Measurements from ENCODE around the gene E2F4.

The E2F4 gene

DNA sequence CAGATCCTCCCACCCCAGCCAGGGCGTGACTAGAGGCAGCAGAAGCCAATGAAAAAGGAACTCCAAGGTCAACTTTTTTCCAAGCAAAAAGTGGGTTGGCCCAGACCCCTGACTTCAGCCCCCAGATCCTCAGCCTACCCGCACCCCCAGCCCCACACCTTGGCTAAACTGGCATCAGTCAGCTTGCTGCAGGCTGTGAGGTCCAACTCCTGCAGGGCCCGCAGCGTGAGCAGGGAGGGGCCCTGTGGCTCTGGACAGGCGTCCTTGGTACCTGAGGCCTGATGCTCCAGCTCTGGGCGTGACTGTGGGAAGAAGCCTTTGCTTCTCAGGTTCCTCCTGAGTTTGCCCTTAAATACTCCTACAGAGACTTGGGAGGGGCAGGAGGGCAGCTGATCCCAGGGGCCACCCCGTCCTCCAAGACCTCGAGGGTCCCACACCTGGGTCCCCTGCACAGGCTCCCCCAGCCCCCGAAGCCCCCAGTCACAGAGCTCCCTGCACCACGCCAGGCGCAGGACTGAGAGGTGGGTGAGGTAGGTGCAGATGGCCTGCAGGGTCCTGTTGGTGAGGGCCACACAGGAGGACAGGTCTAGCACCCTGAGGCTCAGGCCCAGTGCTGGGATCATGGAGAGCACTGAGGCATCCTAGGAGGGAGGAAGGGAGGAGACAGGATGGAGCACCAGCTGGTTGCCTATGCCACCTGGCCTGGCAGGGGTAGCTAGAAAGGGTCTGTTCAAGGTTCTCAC, 16.4 kb downstream of the E2F4 start:
- DNase-seq (ENCODE audit: low read depth in 3 of 3): no peak

DNA sequence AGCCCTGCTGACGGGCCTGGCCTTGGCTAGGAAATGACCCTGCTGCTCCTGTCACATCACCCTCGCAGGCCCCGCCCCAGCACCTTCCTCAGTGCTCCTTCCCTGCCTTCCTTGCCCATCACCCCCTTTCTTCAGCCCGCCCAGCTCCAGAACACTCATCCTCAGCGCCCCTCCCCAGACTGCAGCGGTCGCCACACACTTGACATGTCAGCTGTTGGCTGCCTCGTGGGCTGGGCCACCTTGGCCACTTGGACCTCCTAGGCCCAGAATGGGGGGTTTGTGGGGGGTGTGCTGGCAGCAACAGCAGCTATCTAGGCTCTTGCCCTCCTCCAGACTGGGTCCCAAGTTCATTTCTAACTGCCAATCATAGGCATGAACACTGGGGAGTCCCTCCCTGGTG, 17.6 kb downstream of the E2F4 start:
- no peak for DNase-seq (ENCODE audit: low read depth in 3 of 3)

DNA sequence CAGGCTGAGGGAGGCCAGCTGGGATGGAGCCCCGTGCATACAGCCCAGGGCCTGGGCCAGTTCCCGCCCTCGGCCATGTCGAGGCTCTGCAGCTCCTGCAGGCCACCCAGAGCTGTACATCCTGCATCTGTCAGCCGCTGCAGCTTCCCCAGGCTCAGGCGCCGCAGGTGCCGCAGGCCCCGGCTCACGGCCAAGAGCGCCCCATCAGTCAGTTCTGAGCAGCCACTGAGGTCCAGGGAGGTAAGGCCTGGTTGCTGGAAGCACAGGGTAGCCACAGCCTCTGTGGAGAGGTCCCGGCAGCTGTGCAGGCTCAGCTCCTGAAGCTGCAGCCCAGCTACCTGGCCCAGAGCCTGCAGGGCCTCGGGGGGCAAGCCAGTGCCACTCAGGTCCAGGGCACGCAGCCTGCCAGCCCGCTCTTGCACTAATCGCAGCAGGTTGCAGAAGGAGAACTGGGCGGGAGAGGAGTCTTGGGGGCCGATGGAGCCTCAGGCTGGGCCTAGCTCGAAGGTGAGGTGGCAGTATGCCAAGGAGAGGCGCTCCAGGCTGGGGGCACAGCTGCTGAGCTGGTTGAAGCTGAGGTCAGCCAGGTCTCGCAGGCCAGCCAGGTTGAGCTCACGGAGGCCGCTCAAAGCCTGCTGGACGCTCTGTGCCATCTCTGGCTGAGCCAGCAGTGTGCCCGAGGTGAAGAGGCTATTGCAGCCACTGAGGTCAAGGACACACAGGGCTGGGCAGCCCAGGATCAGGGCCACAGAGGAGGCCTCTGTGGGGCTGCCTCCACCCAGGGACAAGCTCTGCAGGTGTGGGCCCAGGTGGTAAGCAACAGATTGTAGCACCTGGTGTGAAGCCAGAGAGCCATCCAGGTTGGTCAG, 18.3 kb downstream of the E2F4 start:
- no peak for DNase-seq (ENCODE audit: low read depth in 3 of 3)

DNA sequence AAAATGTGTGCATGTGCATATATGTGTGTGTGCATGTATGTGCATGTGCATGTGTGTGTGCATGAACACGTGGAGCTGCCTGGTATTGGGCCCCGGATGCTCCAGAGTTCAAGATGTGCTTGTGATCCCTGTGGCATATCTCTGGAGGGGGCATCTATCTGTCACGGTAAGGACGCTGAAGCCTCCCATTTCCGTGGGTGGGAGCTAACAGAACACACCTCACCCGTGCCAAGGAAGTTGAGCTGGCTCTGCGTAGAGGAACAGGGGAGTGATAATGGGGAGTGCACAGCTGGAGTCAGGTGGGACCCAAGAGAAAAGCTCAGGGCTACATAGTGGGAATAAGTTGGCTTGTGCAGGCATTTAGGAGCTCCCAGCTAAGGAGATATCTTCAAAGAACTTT, 19.7 kb downstream of the E2F4 start:
- DNase-seq (ENCODE audit: low read depth in 3 of 3): no peak

DNA sequence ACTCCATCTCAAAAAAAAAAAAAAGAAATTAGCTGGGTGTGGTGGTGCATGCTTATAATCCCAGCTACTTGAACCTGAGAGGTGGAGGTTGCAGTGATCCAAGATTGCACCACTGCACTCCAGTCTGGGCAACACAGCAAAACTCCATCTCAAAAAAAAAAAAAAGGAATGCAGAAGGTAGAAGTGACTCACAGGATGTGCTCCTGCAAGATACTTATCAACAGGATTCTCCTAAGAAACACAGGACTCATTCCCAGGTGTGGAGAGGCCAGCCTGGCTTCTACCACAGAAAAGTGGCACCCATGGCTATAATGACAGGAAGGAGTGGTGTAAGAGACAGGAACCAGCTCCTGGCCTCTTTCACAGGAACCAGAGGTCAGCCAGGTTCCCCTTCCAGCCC, 20.8 kb downstream of the E2F4 start:
- no peak for DNase-seq (ENCODE audit: low read depth in 3 of 3)

DNA sequence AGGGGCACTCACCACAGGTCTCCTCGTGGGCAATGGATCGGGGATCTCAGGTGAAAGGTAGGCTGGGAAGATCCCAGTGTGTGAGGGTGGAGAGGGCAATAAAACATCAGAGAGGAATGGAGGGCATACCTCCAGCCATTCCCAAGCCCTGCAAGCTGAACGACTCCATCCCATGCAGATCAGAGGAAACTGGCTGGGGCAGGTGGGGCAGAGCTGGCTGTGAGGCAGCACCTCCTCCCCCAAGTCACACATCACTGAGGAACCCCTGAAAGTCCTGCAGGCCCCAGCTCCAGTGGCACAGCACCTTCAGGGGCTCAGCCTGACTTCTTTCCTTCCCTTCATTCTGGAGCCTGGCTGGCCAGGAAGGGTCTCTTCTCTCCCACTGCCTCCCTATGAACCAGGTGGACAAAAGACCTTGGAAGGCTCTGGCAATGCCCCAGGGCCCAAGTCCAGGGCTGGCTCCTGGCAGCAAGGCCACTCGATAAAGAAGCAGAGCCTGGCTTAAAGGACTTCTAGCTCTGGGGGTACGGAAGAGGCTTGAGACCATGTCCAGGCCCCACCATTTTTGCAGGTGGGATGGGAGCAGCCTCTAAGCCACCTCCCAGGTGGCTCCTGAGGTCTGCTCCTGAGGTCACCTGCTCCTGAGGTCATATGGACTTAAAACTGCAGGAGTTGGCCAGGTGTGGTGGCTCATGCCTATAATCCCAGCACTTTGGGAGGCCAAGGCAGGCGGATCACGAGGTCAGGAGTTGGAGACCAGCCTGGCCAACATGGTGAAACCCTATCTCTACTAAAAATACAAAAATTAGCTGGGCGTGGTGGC, 21.5 kb downstream of the E2F4 start:
- DNase-seq (ENCODE audit: low read depth in 3 of 3): no peak

DNA sequence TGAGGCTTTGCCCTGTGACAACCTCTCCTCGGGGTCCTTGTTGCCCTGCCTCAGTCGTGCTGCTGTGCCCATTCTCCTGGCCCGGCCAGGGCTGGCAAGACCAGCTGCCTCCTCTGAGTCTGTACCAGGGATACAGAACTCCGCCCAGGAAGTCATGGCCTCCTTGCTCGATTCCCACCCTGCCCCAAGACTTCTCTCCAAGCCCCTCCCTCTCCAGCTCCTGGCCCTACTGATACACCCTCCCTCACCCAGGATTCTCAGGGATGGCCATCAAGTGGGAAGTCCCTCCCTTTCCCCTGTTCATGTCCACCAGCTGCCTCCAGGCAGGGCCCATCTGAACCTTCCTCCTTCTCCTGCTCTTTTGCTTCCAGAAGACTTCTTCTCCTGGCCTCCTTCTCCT, 23.8 kb downstream of the E2F4 start:
- no peak for DNase-seq (ENCODE audit: low read depth in 3 of 3)

DNA sequence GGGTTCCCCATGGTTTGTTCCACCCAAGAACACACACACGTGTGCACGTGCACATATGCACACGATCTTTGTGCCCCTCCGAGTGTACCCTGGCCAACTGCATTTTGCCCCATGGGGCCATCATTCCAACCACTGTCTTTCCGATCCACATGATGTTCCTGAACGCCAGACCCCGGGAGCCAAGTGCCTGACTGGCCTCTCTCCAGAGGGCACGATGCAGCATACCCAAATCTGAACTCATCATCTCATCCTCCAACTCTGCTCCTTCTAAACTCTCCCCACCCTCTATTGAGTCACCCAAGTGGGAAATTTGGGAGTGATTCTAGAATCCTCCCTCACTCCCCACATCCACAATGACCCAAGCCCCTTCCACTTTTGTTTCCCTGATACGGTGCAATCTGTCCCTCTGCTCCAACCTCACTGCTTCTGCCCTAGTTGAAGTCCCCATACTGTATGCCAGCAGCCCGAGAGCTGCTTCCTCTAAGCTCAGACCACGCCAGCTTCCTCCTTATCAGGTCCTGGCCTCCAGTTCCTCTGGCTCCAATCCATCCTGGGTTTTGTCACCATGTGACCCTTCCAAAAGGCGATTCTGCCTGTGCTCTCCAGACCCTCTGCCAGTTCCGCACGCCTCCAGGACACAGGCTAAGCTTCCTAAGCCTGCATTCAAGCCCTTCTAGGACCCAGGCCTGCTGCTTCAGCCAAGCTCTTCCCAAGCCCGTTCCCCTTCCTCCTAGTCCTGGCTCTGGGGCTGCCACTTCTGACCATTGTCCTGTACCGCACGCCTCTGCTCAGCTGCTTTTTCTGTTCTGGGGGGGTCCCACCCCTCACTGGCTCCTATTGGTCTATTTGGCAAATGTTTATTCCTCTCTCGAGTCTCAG, 24.9 kb downstream of the E2F4 start:
- no peak for DNase-seq (ENCODE audit: low read depth in 3 of 3)

DNA sequence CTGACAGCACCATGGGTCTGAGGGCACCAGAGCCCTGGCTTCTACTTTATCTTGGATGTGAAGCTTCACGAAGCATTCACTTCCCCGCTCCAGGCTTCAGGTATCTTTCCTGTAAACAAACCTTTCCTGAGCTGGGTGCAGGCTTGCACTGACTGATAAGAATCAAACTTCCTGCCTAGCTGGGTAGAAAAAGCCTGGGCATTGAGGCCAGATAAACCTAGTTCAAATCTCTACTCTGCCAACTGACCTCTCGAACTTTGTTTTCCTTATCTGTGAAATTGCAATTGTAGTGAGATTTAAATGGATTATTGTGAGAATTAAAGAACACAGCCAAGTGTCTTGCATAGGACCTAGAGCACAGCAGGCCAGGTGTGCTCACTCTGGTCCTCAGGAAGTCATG, 32.0 kb downstream of the E2F4 start:
- DNase-seq (ENCODE audit: low read depth in 3 of 3): no peak

DNA sequence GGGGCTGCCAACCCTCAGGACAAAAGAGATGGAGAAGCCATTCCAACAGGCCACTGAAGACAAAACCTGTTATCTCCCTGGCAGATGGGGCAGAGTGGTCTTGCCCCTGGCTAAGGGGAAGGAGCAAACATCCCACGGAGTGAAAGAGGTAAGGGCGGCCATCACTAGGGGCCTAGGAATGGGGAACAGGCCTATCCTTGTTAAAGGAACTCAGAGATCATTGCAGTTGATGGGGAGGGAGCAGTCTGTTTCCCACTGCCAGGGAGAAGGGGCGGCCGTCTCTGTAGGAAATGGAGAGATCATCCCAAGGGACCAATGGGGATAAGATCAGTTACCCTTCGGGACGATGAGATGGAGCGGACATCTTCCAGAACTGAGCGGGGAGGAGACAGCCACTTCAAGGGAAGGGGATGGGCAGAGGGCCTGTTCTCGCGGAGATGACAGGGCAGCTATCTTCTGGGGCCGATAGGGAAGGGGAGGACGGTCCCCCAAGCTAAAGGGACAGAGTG, 34.4 kb downstream of the E2F4 start:
- DNase-seq (ENCODE audit: low read depth in 3 of 3): no peak

DNA sequence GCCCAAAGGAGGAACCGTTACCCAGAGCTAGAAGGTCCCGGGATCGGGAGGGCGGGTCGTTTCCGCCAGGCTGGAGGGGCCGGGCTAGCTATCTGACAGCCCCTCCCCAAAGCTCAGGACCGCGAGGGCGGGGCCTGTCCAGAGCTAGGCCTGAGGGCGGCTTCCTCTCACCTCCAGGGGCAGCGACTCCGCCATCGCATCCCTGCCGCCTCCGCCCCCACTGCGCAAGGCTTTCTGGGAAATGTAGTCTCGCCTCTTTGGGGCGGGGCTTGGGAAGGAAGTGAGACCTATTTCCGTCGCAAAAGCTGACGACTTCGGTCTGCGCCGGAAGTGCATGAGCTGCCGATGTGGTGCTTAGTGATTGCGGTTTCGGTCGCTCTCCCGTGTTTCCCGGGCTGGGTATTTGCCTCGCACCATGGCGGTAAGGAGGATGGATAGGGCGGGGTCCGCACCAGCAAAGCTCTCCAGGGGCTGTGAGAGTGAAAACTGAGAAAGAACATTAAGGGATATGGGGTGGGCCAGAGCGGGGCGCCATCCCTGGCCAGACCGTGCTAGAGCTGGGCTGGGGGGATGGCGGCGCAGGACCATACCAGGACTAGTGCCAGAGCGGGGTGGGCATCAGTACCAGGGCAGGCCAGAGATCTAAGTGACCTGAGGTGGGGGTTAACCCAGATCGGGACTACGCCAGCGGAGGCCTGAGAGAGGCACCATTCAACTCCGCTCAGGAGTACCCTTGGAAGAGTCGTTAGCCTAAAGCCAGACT, 35.0 kb downstream of the E2F4 start, which contains the start of gene TMEM208:
TSS of gene TMEM208 (plus strand) at position 327 of the 763 bp plus-strand sequence. CDS start at position 416, 89 bp downstream.
- DNase-seq (ENCODE audit: low read depth in 3 of 3): peak; percentile 93 to 97 (median 96)

DNA sequence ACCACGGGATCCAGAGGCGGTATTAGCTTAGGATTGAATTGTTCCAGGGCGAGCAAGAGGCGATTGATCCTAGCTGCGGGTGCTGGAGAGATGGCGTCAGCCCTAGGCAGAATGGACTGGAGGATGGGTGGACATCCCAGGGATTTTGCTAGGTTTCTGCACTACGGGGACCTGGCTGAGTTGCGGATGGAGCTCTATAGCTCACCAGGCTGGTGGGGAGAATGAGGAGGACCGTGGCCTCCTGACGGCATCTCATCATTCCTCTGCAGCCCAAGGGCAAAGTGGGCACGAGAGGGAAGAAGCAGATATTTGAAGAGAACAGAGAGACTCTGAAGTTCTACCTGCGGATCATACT, 35.6 kb downstream of the E2F4 start:
- DNase-seq (ENCODE audit: low read depth in 3 of 3): no peak

DNA sequence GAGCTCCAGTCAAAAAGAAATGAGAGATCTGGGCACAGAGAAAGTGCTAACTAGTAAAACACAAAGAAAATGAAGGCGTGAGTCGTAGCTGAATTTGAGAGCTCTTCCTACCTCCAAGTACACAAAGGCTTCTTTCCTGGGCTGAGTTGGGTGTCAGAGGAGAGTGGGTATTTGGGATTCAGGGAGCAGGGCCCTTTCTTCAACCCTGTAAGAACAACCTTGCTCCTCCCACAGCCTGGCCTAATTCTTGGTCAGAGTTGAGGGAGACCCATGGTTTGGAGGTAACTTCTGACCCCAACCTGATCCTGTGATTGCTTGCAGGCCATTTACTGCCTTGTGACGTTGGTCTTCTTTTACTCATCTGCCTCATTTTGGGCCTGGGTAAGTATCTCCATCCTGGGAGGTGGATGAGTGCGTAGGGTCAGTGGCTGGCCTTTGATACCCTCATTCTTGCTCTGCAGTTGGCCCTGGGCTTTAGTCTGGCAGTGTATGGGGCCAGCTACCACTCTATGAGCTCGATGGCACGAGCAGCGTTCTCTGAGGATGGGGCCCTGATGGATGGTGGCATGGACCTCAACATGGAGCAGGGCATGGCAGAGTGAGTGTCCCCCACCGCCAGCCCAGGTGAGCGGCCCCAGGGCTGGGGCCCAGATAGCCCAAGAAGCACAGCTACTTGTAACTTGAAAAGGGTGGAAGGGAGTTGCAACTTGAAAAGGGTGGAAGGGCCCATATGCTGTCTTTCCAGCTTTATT, 36.3 kb downstream of the E2F4 start:
- DNase-seq (ENCODE audit: low read depth in 3 of 3): no peak

DNA sequence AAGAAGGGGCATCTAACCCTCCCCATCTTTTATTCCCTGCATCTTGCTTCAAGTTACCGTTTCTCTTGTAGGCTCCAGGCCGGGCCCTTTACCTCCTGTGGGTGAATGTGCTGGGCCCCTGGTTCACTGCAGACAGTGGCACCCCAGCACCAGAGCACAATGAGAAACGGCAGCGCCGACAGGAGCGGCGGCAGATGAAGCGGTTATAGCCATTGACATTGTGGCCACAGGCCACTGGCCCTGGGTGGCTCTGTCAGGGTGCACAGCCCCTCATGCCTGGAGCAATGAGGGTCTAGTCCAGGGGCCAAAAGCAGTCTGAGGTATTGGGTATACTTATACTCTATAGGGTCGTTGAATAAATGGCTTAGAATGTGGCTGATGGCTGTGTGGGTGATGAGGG, 37.0 kb downstream of the E2F4 start:
- no peak for DNase-seq (ENCODE audit: low read depth in 3 of 3)

DNA sequence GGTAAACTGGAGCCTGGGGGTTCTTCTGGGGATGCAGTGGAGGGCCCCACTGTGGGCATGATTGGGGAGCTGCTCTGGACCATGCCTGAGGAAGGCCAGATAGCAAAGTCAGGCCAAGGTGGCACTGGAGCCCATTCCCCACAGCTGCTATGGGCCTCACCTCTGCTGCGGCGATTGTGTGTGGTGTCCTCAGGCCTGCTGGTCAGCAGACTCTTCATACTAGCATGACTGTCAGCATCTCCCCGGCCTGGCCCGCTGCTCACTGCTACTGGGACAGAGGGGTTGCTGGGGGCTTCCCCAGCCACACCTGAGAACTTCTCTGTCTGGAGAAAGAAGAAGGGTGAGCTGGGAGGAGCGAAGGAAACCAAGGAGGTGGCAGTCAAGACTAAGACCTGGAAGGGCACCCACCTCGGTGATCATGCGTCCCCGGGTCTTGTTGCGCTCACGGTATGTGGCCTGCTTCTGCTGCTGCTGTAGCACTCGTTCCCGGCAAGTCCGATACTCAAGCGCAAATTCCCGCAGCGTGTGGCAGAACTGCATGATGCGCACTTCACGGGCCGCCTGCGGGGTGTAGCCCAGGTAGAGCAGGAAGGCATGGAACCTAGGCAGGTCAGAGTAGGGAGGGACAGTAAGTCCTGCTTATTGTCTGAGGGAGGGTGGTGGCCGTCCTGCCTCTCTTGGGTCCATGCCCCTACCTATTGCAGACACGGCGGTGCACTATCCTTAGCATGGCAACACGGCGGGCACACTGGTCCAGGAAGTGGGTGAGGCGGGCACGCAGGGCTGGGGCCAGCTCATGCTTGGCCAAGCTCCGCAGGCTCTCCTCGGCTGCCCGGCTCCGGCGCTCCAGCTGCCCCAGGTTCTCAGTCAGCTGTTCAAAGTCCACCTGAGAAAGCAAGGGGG, 38.2 kb downstream of the E2F4 start:
- DNase-seq (ENCODE audit: low read depth in 3 of 3): no peak

DNA sequence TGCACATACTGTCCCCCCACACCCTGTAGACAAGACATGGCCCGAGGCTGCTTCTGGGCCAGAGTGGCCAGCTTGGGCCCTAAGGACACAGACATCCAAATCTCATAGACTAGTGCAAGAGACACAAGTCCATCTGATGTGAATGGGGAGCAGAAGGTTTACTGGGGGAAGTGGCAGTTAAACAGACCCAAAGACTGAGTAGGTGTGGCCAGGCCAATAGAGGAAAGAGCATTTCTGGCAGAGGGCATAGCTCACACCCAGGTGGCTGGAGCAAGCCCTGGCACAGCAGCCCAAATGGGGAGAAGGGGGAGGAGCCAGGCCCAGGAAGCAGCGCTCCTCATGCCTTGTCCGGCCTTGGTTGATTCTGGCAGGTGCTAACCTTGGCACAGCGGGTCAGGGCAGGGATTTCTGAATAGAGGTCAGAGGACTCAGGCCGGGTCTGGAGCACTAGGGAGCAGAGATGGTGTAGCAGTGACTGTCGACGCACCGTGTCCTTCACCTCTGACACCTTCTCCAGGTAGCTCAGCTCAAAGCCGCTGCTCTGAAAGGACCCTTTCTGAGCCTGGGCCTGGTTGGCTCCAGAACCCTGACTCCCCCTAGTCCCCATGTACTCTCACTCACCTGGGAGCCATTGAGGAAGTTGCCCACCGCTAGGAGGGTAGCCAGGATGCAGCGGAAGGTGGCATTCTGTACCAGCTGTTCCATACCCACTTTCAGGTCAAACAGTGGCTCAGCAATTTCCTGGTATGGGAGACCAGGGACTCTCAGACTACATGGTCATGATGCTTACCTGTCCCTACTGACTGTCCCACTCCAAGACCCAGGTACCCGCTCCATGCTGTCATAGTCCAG, 39.1 kb downstream of the E2F4 start:
- DNase-seq (ENCODE audit: low read depth in 3 of 3): no peak

DNA sequence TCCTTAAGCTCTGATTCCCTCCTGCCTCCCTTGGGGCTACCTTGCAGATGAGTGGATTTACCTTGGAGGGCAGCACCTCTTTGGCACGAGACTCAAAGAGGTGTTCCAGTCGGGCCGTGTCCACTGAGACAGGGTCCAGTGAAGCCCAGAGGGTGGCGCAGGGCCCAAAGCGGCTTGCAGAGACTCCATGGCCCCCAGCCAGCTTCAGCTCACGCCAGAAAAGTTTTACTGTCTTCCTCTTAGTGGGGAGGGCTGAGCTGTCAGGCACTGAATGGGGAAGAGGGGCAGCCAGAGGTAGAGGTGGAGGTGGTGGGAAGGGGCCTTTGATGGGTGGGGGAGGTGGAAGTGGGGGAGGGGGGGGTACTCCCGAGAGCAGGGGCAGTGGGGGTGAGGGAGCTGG, 41.6 kb downstream of the E2F4 start:
- DNase-seq (ENCODE audit: low read depth in 3 of 3): no peak

DNA sequence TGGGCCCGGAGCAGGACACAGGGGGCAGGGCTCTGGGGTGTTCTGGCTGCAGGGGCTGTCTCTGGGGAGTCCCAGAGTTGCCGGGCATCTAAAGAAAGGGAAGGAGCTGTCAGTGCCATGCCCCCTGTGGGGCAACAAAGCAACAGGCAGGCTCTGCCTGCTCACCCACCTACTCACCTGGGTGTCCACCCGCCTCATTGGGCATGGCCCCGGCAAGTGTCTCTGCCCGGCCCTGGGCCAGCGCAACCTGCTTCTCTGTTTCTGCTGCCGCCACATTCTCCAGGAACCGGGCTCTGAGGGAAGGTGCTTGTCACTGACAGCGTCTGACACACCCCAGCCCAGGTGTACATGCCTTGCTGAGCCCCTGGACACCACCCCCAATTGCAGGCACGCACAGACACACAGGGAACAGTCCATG, 42.2 kb downstream of the E2F4 start:
- DNase-seq (ENCODE audit: low read depth in 3 of 3): no peak
